Measurements from ENCODE around the gene GNL2. TPM values are rescaled to one million over a fixed set of nuclear protein-coding genes. Genes with fewer than 3 reads are reported as not detected.
"Not testable (repeated sequence)": the region's sequence is repeated elsewhere in the genome, so short reads cannot be mapped to it uniquely, and the experiment has no call there.

Gene GNL2
- total RNA-seq, 2 donors from 2014 or later: 54.9 to 59.9 TPM

DNA sequence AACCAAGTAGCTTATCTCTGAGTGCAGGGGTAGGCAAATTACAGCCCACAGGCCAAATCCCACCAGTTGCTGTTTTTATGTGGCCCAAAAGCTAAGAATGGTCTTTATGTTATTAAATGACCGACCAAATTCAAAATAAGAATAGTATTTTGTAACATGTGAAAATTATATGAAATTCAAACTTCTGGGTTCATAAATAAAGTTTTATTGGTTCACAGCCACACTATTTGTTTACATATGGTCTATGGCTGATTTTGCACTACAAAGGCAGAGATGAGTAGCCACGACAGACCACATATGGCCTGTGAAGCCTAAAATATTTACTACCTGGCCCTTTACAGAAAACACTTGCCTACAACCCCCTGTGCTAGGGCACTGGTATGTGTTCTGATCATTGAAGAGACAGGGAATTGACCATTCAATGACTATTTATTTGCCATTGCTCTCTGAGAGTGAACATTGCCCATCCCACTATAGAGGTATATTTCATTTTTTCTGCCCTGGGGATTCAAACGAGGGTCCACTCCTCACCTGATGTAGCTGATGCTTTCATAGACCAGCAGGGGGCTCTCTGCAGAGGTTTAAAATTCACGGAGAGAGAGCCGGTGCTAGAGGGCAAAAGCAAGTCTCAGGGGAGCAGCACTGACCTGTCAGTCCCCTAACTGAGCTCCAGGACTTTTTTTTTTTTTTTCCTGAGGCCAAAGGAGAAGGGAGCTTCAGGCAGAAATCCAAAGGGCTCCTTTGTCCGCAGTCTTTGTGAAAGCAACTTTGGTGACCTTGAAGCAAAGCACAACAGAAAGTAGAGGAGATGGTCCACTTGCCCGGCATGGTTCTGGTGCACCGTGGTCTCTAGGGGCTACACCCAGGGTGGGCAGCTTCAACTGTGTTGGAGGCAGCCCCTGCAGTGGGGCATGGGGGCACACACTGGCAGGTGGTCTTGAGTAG, 7.3 kb upstream of the GNL2 start:
- H3K4me3 Mint-ChIP-seq: no peak overlapping the region
- peaks cover 5% of the 10 kb centered on the region for H3K4me1 Mint-ChIP-seq

DNA sequence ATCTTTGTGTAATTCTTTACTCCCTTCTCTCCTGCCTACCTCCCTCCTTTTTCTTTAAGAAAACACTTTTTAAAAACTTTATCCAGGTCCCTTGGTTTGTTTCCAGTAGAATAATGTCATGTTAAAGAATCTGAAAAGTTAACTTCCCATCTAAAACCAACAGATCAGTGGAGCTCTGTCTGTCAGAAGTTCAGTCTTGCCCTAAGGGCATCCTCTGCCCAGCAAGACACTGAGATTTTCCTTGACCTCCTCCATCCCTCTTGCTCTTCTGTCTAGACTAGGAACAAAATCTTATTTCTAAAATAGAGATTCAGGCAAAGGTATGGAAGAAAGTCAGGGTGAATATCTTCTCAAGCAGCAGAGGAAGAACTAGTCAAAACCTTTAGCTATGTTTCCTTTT, 5.7 kb upstream of the GNL2 start:
- DNase-seq (no peak), ATAC-seq (no peak)
- H3K4me3 Mint-ChIP-seq: no peak overlapping the region
- peaks cover 5% of the 10 kb centered on the region for H3K4me1 Mint-ChIP-seq
- H3K9me3 ChIP-seq (ENCODE audit: control insufficient read depth, low read length, poor library complexity, severe bottlenecking): no peaks in the 10 kb centered on the region
- H3K27ac Mint-ChIP-seq: peak overlapping the region; percentile 78
- peaks cover 26% of the 10 kb centered on the region for H3K27me3 Mint-ChIP-seq
- peaks cover 5% of the 10 kb centered on the region for H3K36me3 Mint-ChIP-seq (ENCODE audit: low read depth)

More for the DNA sequence above, 7.3 kb upstream of the GNL2 start:
- Mint-ChIP-seq H3K27me3 (peaks cover 27% of the 10 kb centered on the region), H3K27ac (no peak overlapping the region), H3K36me3 (ENCODE audit: low read depth) (peaks cover 5% of the 10 kb centered on the region)
- H3K9me3 ChIP-seq (ENCODE audit: control insufficient read depth, low read length, poor library complexity, severe bottlenecking): no peaks in the 10 kb centered on the region
- peak in 1 of 3 donors; percentile 25 for DNase-seq
- peak; percentile 68 for ATAC-seq

DNA sequence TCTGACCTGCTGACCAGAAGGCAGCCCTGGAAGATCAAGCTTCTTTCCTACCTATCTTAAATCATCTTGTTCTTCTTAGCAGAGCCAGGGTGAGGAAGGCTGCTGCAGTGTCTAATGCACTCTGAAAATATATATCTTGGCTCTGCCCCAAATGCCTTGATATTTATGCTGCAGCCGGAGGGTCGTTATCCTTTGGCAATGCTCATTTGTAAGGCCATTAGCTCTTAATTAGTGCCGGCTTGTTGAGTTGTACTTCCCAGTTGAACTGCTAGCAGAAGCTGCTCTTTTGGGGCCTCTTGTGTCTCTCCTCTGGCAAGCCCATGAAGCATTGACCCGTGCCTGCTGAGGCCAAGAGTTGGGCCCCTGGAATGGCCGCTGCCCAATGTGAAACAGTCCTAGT, 4.2 kb upstream of the GNL2 start:
- ATAC-seq (no peak), DNase-seq (no peak)
- Mint-ChIP-seq H3K4me3 (no peak overlapping the region), H3K27ac (no peak overlapping the region), H3K27me3 (peaks cover 16% of the 10 kb centered on the region), H3K4me1 (peaks cover 20% of the 10 kb centered on the region), H3K36me3 (ENCODE audit: low read depth) (peaks cover 7% of the 10 kb centered on the region)
- no peaks in the 10 kb centered on the region for H3K9me3 ChIP-seq (ENCODE audit: control insufficient read depth, low read length, poor library complexity, severe bottlenecking)

DNA sequence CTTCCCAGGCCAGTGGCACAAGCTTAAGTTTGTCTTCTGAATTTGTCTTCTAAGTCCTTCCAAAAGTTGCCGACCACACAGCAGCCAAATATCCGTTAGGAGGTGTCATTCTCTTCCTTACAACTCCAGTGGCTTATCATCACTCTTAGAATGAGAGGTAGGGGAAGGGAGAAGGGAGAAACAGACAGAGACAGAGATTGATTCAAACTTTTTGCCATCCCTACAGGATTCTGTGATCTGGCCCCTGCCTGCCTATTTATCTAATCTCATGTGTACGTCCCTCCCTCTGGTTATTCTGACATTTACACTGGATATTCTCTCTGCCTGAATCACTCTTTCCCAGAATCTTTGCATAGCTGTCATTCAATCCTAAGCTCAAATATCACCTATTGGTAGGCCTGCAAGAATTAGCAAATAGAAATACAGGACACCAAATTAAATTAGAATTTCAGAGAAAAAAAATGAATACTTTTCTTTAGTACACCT, 488 bp upstream of the GNL2 start:
- DNase-seq (no peak), ATAC-seq (peak; percentile 12)
- H3K27me3 Mint-ChIP-seq: peaks cover 1% of the 10 kb centered on the region
- H3K9me3 ChIP-seq (ENCODE audit: control insufficient read depth, low read length, poor library complexity, severe bottlenecking): no peaks in the 10 kb centered on the region
- H3K4me3 Mint-ChIP-seq: peak overlapping the region; percentile 100
- peaks cover 18% of the 10 kb centered on the region for H3K4me1 Mint-ChIP-seq
- peaks cover 3% of the 10 kb centered on the region for H3K36me3 Mint-ChIP-seq (ENCODE audit: low read depth)
- peak overlapping the region; percentile 99 for H3K27ac Mint-ChIP-seq

DNA sequence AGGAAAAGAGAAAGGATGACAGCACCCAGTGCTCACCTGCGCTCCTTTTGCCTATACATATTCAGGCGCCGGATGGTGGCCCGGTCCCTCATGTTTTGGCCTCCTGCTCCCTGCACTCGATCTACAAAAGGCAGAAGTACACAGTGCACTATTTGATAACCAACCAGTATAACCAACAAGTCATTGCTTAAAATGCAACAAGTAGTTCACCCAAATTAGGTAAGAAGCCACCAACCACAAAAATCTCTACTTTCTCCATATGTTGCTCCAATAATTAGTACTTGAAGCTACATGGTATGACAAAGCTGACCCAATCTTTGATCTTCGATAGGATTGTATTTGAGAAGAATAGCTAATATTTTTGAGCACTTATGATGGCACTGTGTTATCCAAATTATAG, 2.0 kb downstream of the GNL2 start:
- DNase-seq (no peak), ATAC-seq (no peak)
- Mint-ChIP-seq H3K27ac (peak overlapping the region; percentile 99), H3K36me3 (ENCODE audit: low read depth) (peaks cover 5% of the 10 kb centered on the region), H3K4me1 (peaks cover 18% of the 10 kb centered on the region), H3K4me3 (no peak overlapping the region), H3K27me3 (no peaks in the 10 kb centered on the region)
- H3K9me3 ChIP-seq (ENCODE audit: control insufficient read depth, low read length, poor library complexity, severe bottlenecking): no peaks in the 10 kb centered on the region

DNA sequence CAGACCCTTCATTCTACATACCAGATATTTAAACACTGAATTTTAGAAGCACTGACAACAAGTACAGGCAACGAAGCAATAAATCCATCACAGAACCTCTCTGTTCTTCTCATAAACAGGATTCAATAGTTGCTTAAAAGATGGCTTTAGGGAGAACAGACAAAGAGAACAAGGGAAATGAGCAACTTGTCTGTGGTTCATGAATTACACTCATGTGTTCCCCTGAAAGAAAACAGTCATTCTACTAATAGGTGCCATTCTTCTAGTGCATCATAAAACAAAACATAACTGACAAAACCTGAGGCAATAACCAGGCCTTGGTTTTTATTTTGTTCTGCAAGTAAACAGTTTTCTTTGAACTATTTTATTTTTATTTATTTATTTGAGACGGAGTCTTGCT, 6.8 kb downstream of the GNL2 start:
- Mint-ChIP-seq H3K4me3 (no peak overlapping the region), H3K27me3 (no peaks in the 10 kb centered on the region), H3K36me3 (ENCODE audit: low read depth) (peaks cover 9% of the 10 kb centered on the region), H3K4me1 (peaks cover 9% of the 10 kb centered on the region), H3K27ac (peak overlapping the region; percentile 39)
- ATAC-seq: no peak
- no peak for DNase-seq
- no peaks in the 10 kb centered on the region for H3K9me3 ChIP-seq (ENCODE audit: control insufficient read depth, low read length, poor library complexity, severe bottlenecking)

DNA sequence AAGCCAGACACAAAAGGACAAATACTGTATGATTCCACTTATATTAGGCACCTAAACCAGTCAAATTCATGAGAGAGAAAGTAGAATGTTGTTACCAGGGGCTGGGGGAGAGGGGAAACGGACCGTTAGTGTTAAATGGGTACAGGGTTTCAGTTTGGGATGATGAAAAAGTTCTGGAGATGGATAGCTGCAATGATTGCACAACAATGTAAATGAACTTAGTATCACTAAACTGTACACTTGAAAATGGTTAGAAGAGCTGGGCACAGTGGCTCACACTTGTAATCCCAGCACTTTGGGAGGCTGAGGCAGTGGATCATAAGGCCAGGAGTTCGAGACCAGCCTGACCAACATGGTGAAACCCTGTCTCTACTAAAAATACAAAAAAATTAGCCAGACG, 11.2 kb downstream of the GNL2 start:
- Mint-ChIP-seq H3K36me3 (ENCODE audit: low read depth) (peaks cover 14% of the 10 kb centered on the region), H3K4me1 (peaks cover 11% of the 10 kb centered on the region)
- not testable (repeated sequence) for H3K9me3 ChIP-seq (ENCODE audit: control insufficient read depth, low read length, poor library complexity, severe bottlenecking); H3K27me3 Mint-ChIP-seq; H3K27ac Mint-ChIP-seq; ATAC-seq; H3K4me3 Mint-ChIP-seq; DNase-seq

DNA sequence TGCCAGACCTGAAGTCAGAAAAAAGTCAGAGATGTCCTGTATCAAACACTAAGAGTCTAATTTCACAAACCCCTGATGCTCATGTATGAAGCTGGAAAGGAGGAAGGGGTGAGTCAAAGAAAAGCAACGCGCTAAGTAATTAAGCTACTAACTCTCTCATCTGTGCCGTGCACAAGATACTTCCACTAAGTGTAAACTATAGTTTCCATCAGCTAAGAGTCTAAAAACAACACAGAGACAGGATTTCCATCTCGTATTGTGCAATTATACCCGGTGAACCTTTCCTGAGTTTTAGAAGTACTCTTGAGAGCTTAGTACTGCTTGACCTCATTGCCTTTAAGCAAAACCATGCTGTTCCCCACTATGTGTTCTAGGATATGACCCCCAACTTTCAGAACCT, 20.0 kb downstream of the GNL2 start:
- no peak for ATAC-seq
- Mint-ChIP-seq H3K36me3 (ENCODE audit: low read depth) (peaks cover 8% of the 10 kb centered on the region), H3K27me3 (no peaks in the 10 kb centered on the region), H3K27ac (peak overlapping the region; percentile 6), H3K4me1 (peaks cover 2% of the 10 kb centered on the region), H3K4me3 (no peak overlapping the region)
- H3K9me3 ChIP-seq (ENCODE audit: control insufficient read depth, low read length, poor library complexity, severe bottlenecking): no peaks in the 10 kb centered on the region
- no peak for DNase-seq

DNA sequence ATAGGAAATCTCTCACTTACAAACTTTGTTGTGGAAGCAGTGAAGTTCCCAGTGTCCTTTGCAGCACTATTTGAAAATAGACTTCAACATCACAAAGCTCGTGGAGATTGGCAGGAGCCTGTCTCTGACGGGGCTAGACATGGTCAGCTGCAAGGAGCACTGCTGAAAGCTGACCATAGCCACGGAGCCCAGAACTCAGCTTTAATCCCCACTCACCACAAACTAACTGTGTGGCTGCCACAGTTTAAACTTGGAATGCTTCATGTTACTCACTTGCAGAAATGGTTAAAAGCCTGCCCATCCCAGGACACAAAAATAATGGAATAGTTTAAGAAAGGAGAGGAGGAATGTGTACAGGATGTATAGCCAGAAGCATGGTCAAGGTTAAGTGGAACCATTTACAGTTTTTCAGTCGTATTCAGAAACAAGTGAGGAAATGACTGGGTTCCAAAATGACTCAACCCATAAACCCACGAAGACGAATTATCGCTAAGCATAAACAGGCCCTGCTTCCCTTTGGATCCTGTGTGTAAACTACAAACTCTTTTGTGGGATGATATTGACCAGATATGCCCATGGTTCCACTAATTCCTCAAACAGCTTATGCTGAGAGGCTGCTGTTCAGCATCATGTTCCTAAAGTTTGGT, 20.8 kb downstream of the GNL2 start:
- no peaks in the 10 kb centered on the region for H3K9me3 ChIP-seq (ENCODE audit: control insufficient read depth, low read length, poor library complexity, severe bottlenecking)
- H3K27me3 Mint-ChIP-seq: no peaks in the 10 kb centered on the region
- ATAC-seq (no peak), DNase-seq (no peak)
- H3K27ac Mint-ChIP-seq: peak overlapping the region; percentile 61
- peaks cover 2% of the 10 kb centered on the region for H3K4me1 Mint-ChIP-seq
- peaks cover 5% of the 10 kb centered on the region for H3K36me3 Mint-ChIP-seq (ENCODE audit: low read depth)
- H3K4me3 Mint-ChIP-seq: peak overlapping the region; percentile 63

DNA sequence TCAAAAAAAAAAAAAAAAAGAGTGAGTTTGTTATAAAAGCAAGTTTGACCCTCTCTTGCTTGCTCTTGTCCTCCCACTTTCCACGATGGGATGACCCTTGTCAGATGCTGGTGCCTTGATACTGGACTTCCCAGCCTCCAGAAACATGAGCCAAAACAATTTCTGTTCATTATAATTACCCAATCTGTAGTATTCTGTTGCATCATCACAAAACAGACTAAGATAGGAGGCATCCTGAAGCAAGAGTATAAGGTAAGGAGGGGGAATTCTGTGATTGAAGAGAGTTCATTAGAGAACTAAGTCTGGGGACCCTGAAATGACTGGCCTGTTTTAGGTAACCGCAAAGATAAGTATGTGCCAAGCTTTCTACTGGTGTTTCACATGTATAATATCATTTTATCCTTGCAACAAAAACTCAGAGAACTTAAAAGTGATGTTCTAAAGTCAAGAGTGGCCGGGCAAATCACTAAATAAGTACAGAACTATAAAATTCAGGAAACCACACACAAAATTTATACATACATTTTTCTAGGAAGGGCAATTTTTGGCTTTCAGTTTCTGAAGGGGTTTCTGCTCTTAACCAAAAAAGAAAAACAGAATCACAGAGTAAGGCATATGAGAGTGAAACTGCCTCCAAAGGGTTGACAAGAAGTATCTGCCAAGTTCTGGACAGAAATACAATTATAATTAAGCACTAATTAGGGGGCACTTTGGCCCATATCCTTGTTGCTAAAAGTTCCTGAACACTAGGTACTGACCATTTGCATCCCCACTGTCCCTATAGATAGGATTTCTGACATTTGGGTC, 25.0 kb downstream of the GNL2 start:
- peak overlapping the region; percentile 62 for H3K27ac Mint-ChIP-seq
- H3K27me3 Mint-ChIP-seq: no peaks in the 10 kb centered on the region
- peaks cover 2% of the 10 kb centered on the region for H3K4me1 Mint-ChIP-seq
- no peaks in the 10 kb centered on the region for H3K9me3 ChIP-seq (ENCODE audit: control insufficient read depth, low read length, poor library complexity, severe bottlenecking)
- ATAC-seq: no peak
- DNase-seq: no peak
- peaks cover 9% of the 10 kb centered on the region for H3K36me3 Mint-ChIP-seq (ENCODE audit: low read depth)
- no peak overlapping the region for H3K4me3 Mint-ChIP-seq

DNA sequence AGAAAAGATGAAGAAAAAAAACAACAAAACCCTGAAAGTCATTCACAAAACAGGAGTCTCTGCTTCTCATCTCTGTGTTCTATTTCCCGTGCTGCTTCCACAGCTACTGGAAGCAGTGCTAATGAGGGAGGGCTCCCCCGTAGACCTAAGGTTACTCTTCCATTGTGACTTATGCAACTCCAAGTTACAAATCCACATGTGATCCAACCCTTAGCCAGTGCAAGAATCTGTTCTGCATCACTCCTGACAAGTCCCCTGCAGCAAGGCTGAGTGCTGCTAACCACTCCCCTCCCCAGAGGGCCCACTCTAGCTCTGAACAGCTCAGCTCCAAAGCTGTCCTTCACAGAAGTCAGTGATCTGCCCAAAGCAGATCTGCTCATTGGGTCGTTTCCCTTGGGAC, 28.7 kb downstream of the GNL2 start:
- ATAC-seq (no peak), DNase-seq (no peak)
- Mint-ChIP-seq H3K36me3 (ENCODE audit: low read depth) (peaks cover 6% of the 10 kb centered on the region), H3K27ac (no peak overlapping the region), H3K4me3 (no peak overlapping the region), H3K27me3 (no peaks in the 10 kb centered on the region), H3K4me1 (peaks cover 4% of the 10 kb centered on the region)
- no peaks in the 10 kb centered on the region for H3K9me3 ChIP-seq (ENCODE audit: control insufficient read depth, low read length, poor library complexity, severe bottlenecking)

DNA sequence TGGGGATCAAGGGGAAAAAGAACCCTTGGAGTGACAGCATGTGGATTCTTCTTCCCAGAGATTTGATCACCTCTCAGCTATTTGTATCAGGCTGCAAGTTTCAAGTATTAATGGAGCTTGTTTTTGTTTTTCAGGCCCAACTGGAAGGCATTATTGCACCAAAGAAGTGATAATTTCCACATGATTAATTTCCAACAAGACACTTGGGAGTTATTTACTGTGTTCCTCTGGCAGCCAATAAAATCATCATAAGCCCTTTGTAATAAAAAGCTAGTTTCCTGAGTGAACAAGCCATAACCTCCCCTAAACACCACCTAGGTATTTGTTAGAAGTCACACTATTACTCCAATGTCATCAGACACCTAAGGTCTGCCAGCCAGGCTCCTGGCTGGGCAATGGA, 30.8 kb downstream of the GNL2 start:
- no peak for DNase-seq
- H3K4me1 Mint-ChIP-seq: peaks cover 7% of the 10 kb centered on the region
- H3K27me3 Mint-ChIP-seq: no peaks in the 10 kb centered on the region
- H3K4me3 Mint-ChIP-seq: no peak overlapping the region
- H3K27ac Mint-ChIP-seq: no peak overlapping the region
- H3K36me3 Mint-ChIP-seq (ENCODE audit: low read depth): peaks cover 6% of the 10 kb centered on the region
- no peaks in the 10 kb centered on the region for H3K9me3 ChIP-seq (ENCODE audit: control insufficient read depth, low read length, poor library complexity, severe bottlenecking)
- ATAC-seq: no peak

DNA sequence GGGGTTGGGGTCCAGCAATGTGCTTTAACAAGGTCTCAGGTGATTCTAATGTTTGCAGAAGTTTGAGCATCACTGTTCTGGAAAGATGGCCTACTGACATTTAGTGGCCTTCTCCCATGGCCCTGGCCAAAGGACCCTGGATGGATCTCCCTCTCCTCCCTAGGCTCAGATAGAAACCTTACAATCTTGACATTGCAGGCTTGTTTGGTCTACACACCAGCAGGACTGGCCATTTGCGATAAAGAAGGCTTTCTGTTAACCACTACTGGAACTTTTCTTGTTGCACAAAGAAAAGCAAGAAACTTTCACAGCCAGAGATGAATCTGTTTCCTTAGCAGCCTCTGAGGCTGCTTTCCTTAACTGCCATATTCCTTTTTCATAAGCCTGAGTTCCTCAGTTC, 32.8 kb downstream of the GNL2 start:
- peaks cover 4% of the 10 kb centered on the region for H3K36me3 Mint-ChIP-seq (ENCODE audit: low read depth)
- H3K27ac Mint-ChIP-seq: no peak overlapping the region
- no peak overlapping the region for H3K4me3 Mint-ChIP-seq
- H3K9me3 ChIP-seq (ENCODE audit: control insufficient read depth, low read length, poor library complexity, severe bottlenecking): no peaks in the 10 kb centered on the region
- peaks cover 4% of the 10 kb centered on the region for H3K27me3 Mint-ChIP-seq
- DNase-seq (no peak), ATAC-seq (no peak)
- peaks cover 9% of the 10 kb centered on the region for H3K4me1 Mint-ChIP-seq

Data from T-helper 17 cell (primary cell).